Measurements from ENCODE around the gene MAST3. TPM values are rescaled to one million over a fixed set of nuclear protein-coding genes. Genes with fewer than 3 reads are reported as not detected.

Gene MAST3
- total RNA-seq, 2 donors from 2014 or later = 6.1 to 10.8 TPM

DNA sequence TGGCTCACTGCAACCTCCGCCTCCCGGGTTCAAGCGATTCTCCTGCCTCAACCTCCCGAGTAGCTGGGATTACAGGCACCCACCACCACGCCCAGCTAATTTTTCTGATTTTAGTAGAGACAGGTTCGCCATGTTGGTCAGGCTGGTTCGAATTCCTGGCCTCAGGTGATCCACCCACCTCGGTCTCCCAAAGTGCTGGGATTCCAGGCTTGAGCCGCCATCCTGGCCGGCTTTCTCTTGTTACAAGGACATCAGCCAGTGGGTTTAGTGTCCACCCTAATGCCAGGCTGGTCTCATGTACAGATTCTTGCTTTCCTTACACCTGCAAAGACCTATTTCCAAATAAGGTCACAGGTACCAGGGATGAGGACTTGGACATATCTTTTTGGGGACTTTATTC, 62.2 kb downstream of the MAST3 start:
- H3K36me3 ChIP-seq = peaks cover 0 to 10% of the 10 kb centered on the region in 2 donors
- H3K9me3 ChIP-seq = no peaks in the 10 kb centered on the region
- intact Hi-C loops (cut with DNase I) = loop anchor here (10.0 kb wide), 1 partner anchor 155 kb away; the partner anchor contains the start of gene ARRDC2
- 96% methylated on average over 10 of the region's 10 CpGs for WGBS
- TF ChIP-seq CTCF (IDR thresholded peaks at IDR 0.05) = no peak
- DNase-seq (ENCODE audit: low spot score) = no peak
- peaks cover 17% of the 10 kb centered on the region for H3K4me1 ChIP-seq (replicated peaks)
- H3K27ac ChIP-seq = no peak overlapping the region
- no peaks in the 10 kb centered on the region for H3K27me3 ChIP-seq (replicated peaks; ENCODE audit: insufficient read depth)
- no peak overlapping the region for H3K4me3 ChIP-seq

DNA sequence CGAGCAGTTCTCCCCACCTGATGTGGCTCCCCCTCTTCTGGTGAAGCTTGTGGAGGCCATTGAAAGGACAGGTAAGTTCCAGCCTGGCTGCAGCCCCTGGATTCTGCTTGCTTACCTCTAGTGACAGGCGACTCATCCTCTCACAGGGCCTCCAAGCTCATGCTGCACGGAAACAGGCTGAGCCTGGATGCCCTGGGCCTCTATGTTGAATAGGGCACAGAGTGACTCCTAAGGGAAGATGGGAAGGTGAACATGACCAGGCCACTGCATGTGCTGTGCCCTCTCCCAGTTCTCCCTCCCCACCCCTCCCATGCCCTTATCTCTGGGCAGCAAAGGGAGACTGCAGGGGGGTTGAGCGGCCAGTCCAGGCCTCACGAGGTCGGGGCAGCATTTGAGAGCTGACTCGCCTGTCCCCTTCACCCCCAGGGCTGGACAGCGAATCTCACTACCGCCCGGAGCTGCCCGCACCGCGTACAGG, 63.0 kb downstream of the MAST3 start:
- Histone ChIP-seq H3K36me3 (peaks cover 0 to 10% of the 10 kb centered on the region in 2 donors), H3K4me3 (peak overlapping the region; percentile 22 to 34), H3K27me3 (replicated peaks; ENCODE audit: insufficient read depth) (no peaks in the 10 kb centered on the region), H3K27ac (peak overlapping the region; percentile 65 to 74), H3K9me3 (no peaks in the 10 kb centered on the region), H3K4me1 (replicated peaks) (peaks cover 17% of the 10 kb centered on the region)
- DNase-seq (ENCODE audit: low spot score) = no peak
- intact Hi-C loops (cut with DNase I) = no loop called here
- TF ChIP-seq POLR2A (IDR thresholded peaks at IDR 0.05) (no peak), CTCF (IDR thresholded peaks at IDR 0.05) (no peak), POLR2AphosphoS5 (IDR thresholded peaks at IDR 0.05) (no peak)
- WGBS = 57% methylated on average over 13 of the region's 13 CpGs

DNA sequence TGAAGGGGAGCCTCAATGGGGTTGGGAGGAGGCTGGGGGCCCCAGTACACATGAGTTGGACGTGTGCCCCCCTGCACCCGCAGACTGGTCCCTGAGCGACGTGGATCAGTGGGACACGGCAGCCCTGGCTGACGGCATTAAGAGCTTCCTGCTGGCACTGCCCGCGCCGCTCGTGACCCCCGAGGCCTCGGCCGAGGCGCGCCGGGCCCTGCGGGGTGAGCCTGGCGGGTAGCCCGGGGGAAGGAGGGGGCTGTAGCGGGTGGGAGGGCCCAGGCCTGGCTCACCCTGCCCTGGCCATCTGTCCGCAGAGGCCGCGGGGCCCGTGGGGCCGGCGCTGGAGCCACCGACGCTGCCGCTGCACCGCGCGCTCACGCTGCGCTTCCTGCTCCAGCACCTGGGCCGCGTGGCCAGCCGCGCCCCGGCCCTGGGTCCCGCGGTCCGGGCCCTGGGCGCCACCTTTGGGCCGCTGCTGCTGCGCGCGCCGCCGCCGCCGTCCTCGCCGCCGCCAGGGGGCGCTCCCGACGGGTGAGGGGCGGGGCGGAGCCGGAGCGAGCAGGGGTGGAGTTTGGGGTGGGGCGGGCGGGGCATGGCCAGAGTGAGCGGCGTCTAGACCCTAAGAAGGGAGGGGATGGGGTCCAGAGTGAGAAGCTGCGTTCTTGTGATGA, 63.5 kb downstream of the MAST3 start:
- H3K27ac ChIP-seq = peak overlapping the region; percentile 65 to 74
- 3% methylated on average over 47 of the region's 66 CpGs for WGBS
- DNase-seq (ENCODE audit: low spot score) = peak; percentile 51

GRCh38 chr19:18161636-18162002, 64.0 kb downstream of the MAST3 start:
- intact Hi-C loops (cut with DNase I) = no loop called here
- H3K36me3 ChIP-seq = peaks cover 0 to 17% of the 10 kb centered on the region in 2 donors
- no peak overlapping the region for H3K27ac ChIP-seq
- peaks cover 9% of the 10 kb centered on the region for H3K4me1 ChIP-seq (replicated peaks)
- WGBS = 51% methylated on average over 19 of the region's 19 CpGs
- no peak for TF ChIP-seq POLR2AphosphoS5 (IDR thresholded peaks at IDR 0.05)
- TF ChIP-seq CTCF (IDR thresholded peaks at IDR 0.05) = no peak
- TF ChIP-seq POLR2A (IDR thresholded peaks at IDR 0.05) = no peak
- no peak for DNase-seq (ENCODE audit: low spot score)
- H3K9me3 ChIP-seq = no peaks in the 10 kb centered on the region
- H3K4me3 ChIP-seq = peak overlapping the region; percentile 22 to 34
- no peaks in the 10 kb centered on the region for H3K27me3 ChIP-seq (replicated peaks; ENCODE audit: insufficient read depth)

More for the DNA sequence above, 63.5 kb downstream of the MAST3 start:
- Histone ChIP-seq H3K4me3 (peak overlapping the region; percentile 22 to 34), H3K36me3 (peaks cover 0 to 15% of the 10 kb centered on the region in 2 donors), H3K27me3 (replicated peaks; ENCODE audit: insufficient read depth) (no peaks in the 10 kb centered on the region), H3K9me3 (no peaks in the 10 kb centered on the region), H3K4me1 (replicated peaks) (peaks cover 14% of the 10 kb centered on the region)
- intact Hi-C loops (cut with DNase I) = no loop called here
- TF ChIP-seq CTCF (IDR thresholded peaks at IDR 0.05) (peak; percentile 53 to 89 (median 74)), POLR2A (IDR thresholded peaks at IDR 0.05) (no peak)

DNA sequence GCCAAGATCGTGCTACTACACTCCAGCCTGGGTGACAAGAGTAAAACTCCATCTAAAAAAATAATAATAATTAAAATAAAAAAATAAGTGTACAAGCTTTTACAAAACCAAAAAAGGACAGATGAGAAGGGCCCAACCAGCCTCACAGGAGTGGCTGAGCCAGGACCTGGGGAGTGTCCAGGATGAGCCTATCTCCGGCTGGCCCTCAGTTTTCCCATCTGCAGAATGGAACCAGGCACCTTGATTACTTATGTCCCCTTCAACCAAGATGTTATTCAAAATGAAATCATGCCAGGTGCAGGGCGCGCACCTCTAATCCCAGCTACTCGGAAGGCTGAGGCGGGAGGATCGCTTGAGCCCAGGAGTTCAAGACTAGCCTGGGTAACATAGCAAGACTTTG, 66.5 kb downstream of the MAST3 start:
- peaks cover 0 to 17% of the 10 kb centered on the region in 2 donors for H3K36me3 ChIP-seq
- H3K4me3 ChIP-seq = no peak overlapping the region
- intact Hi-C loops (cut with DNase I) = no loop called here
- H3K4me1 ChIP-seq (replicated peaks) = no peaks in the 10 kb centered on the region
- H3K27ac ChIP-seq = no peak overlapping the region
- no peak for DNase-seq (ENCODE audit: low spot score)
- no peaks in the 10 kb centered on the region for H3K9me3 ChIP-seq
- no peaks in the 10 kb centered on the region for H3K27me3 ChIP-seq (replicated peaks; ENCODE audit: insufficient read depth)
- TF ChIP-seq CTCF (IDR thresholded peaks at IDR 0.05) = no peak
- TF ChIP-seq POLR2A (IDR thresholded peaks at IDR 0.05) = no peak
- TF ChIP-seq POLR2AphosphoS5 (IDR thresholded peaks at IDR 0.05) = no peak
- 98% methylated on average over 7 of the region's 7 CpGs for WGBS

Data from prostate gland (tissue), 2 donors.